CD14-positive monocyte (primary cell): ENCODE measurements around the gene CTDSPL. TPM values are rescaled to one million over a fixed set of nuclear protein-coding genes. Genes with fewer than 3 reads are reported as not detected.

Experiments
- DNase-seq, 3 donors: peaks; one replicate each; pipeline ENCODE4 v3.0.0-alpha.2; 2011 to 2022
- H2AFZ ChIP-seq: 2 replicates; pipeline ENCODE4 v1.6.0; 2012; ENCODE audit warnings: mild to moderate bottlenecking, low read depth, low read length, inconsistent platforms; ENCODE audit not compliant: insufficient read depth, poor library complexity, severe bottlenecking
- H3K27ac ChIP-seq, 2 donors: 1 replicate in 1 of 2; 2 replicates in 1 of 2; pipeline ENCODE4 v1.5.1; 2012 to 2013; ENCODE audit warnings: low read length in 2 of 2, control low read depth in 1 of 2, inconsistent platforms in 1 of 2, low read depth in 1 of 2, mild to moderate bottlenecking in 1 of 2
- H3K27me3 ChIP-seq, 2 donors: one replicate each; pipeline versions ENCODE4 v1.6.0 to v1.6.1; 2011 to 2013; ENCODE audit warnings: low read length in 2 of 2; ENCODE audit not compliant: control insufficient read depth in 2 of 2, insufficient read depth in 2 of 2
- H3K36me3 ChIP-seq, 2 donors: replicated peaks in 1 of 2; 1 replicate in 1 of 2; 2 replicates in 1 of 2; pipeline versions ENCODE4 v1.5.1 to v1.6.1; 2012 to 2013; ENCODE audit warnings: low read length in 2 of 2, control low read depth in 1 of 2, inconsistent platforms in 1 of 2, mild to moderate bottlenecking in 1 of 2; ENCODE audit not compliant: insufficient read depth in 2 of 2, control insufficient read depth in 1 of 2
- H3K4me1 ChIP-seq, 2 donors: 1 replicate in 1 of 2; 2 replicates in 1 of 2; pipeline versions ENCODE4 v1.5.1 to v1.6.1; 2012 to 2013; ENCODE audit warnings: low read length in 2 of 2, control low read depth in 1 of 2, inconsistent platforms in 1 of 2, mild to moderate bottlenecking in 1 of 2, moderate library complexity in 1 of 2; ENCODE audit not compliant: insufficient read depth in 2 of 2, control insufficient read depth in 1 of 2
- H3K4me2 ChIP-seq: replicated peaks from 2 replicates; pipeline ENCODE3; 2012; ENCODE audit warnings: low read length, moderate library complexity, mild to moderate bottlenecking; ENCODE audit not compliant: poor library complexity, severe bottlenecking; ENCODE audit errors: extremely low read depth
- H3K4me3 ChIP-seq, 3 experiments: fragments of 200-600 bp in 1 of 3; sonication (generic) in 1 of 3; replicated peaks in 1 of 3; 1 replicate in 2 of 3; 2 replicates in 1 of 3; pipeline ENCODE4 v1.5.1; 2011 to 2013; ENCODE audit warnings: low read length in 3 of 3, mild to moderate bottlenecking in 3 of 3, control low read depth in 2 of 3, low read depth in 2 of 3, inconsistent platforms in 1 of 3, moderate library complexity in 1 of 3
- H3K79me2 ChIP-seq: 2 replicates; pipeline ENCODE4 v1.6.0; 2012; ENCODE audit warnings: mild to moderate bottlenecking, control low read depth, inconsistent platforms, low read length, moderate library complexity; ENCODE audit not compliant: insufficient read depth
- H3K9ac ChIP-seq: 2 replicates; pipeline ENCODE4 v1.6.0; 2017; ENCODE audit warnings: low read length, mild to moderate bottlenecking; ENCODE audit not compliant: insufficient read depth, poor library complexity, severe bottlenecking
- H3K9me3 ChIP-seq, 2 donors: replicated peaks in 1 of 2; 1 replicate in 1 of 2; 2 replicates in 1 of 2; pipeline versions ENCODE4 v1.5.1 to v1.6.1; 2012 to 2013; ENCODE audit warnings: low read length in 2 of 2, control low read depth in 1 of 2; ENCODE audit not compliant: control insufficient read depth in 1 of 2, insufficient read depth in 1 of 2
- H4K20me1 ChIP-seq: 2 replicates; pipeline ENCODE4 v1.6.0; 2012; ENCODE audit warnings: mild to moderate bottlenecking, low read length, control low read depth, moderate library complexity; ENCODE audit not compliant: insufficient read depth
- H3K27ac Mint-ChIP-seq, 7 donors: one replicate each; pipeline ENCODE4 v1.8.0; 2020; ENCODE audit warnings: mild to moderate bottlenecking in 7 of 7, mixed read lengths in 7 of 7, moderate library complexity in 6 of 7, inconsistent platforms in 2 of 7
- H3K27me3 Mint-ChIP-seq, 3 donors: one replicate each; pipeline ENCODE4 v1.8.0; 2021 to 2022; ENCODE audit warnings: low read depth in 3 of 3, mild to moderate bottlenecking in 3 of 3, mixed read lengths in 3 of 3, moderate library complexity in 3 of 3, inconsistent platforms in 1 of 3
- H3K36me3 Mint-ChIP-seq, 2 donors: one replicate each; pipeline ENCODE4 v1.8.0; 2020; ENCODE audit warnings: mixed read lengths in 2 of 2, inconsistent platforms in 1 of 2, mild to moderate bottlenecking in 1 of 2
- H3K4me1 Mint-ChIP-seq: one replicate; pipeline ENCODE4 v1.8.0; 2020; ENCODE audit warnings: mild to moderate bottlenecking, mixed read lengths
- H3K4me3 Mint-ChIP-seq, 2 donors: one replicate each; pipeline ENCODE4 v1.8.0; 2020; ENCODE audit warnings: mild to moderate bottlenecking in 2 of 2, mixed read lengths in 2 of 2, moderate library complexity in 1 of 2
- H3K9me3 Mint-ChIP-seq, 7 donors: one replicate each; pipeline ENCODE4 v1.8.0; 2020 to 2022; ENCODE audit warnings: mixed read lengths in 7 of 7, mild to moderate bottlenecking in 6 of 7, moderate library complexity in 6 of 7, inconsistent platforms in 2 of 7
- WGBS: methylation state at CpG from one replicate; pipeline ENCODE4 v1.1.5; 2013; ENCODE audit warnings: missing lambda C conversion rate; ENCODE audit not compliant: insufficient coverage; 5-methylcytosine and 5-hydroxymethylcytosine counted together
- intact Hi-C, 2 donors: fragments of 100-400 bp; cut with micrococcal nuclease; formaldehyde crosslinking; loops; one replicate each; pipeline versions ENCODE4 v1.15.0 to v1.15.1; 2023
- polyA plus RNA-seq, 3 donors: library from polyadenylated mRNA; depleted of rRNA in 1 of 3; unstranded in 2 of 3; stranded (reverse) in 1 of 3; fragments of 300-500 nt in 2 of 3; fragments of >200 nt in 1 of 3; fragmentation: Illumina TruSeq in 2 of 3; gene quantifications; 1 replicate in 2 of 3; 2 replicates in 1 of 3; pipeline ENCODE4 v1.2.3, GENCODE V29; 2012 to 2021
- TF ChIP-seq, protein P1 (sequence below): fragments of 200-600 bp; IDR thresholded peaks from one replicate; pipeline ENCODE4 v1.8.0; 2022; ENCODE audit warnings: antibody characterized with exemption, mild to moderate bottlenecking

CTDSPL gene
- polyA plus RNA-seq, 3 donors, result 0.15 to 0.69 (median 0.33) TPM

DNA sequence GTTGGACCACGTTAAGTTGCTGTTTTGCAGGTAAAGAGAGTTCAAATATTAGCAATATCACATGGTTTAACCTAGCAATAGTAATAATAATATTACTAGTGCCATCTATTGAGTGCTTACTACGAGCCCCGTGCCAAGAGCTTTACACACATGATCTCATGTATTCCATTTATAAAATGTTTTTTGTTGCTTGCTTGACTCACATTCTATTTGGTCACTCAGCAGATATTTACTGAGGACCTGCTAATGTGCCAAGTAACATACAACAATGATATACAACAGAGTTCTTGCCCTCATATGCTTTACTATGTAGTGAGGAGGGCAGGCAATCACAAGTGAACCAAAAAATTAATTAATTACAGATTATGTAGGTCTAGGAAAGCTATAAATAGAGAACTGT, 36.7 kb downstream of the CTDSPL start:
- Mint-ChIP-seq H3K4me3 (no peak overlapping the region), H3K27ac (no peak overlapping the region), H3K4me1 (peaks cover 18% of the 10 kb centered on the region), H3K9me3 (no peaks in the 10 kb centered on the region), H3K36me3 (no peaks in the 10 kb centered on the region), H3K27me3 (no peaks in the 10 kb centered on the region)
- H3K4me3 ChIP-seq, result no peak overlapping the region
- no peaks in the 10 kb centered on the region for H3K27me3 ChIP-seq
- H3K9me3 ChIP-seq, result no peaks in the 10 kb centered on the region
- WGBS, result no CpG with 5 or more reads among the region's 3 CpGs
- H3K27ac ChIP-seq, result no peak overlapping the region
- no peak overlapping the region for H3K9ac ChIP-seq
- TF ChIP-seq, protein P1, sequence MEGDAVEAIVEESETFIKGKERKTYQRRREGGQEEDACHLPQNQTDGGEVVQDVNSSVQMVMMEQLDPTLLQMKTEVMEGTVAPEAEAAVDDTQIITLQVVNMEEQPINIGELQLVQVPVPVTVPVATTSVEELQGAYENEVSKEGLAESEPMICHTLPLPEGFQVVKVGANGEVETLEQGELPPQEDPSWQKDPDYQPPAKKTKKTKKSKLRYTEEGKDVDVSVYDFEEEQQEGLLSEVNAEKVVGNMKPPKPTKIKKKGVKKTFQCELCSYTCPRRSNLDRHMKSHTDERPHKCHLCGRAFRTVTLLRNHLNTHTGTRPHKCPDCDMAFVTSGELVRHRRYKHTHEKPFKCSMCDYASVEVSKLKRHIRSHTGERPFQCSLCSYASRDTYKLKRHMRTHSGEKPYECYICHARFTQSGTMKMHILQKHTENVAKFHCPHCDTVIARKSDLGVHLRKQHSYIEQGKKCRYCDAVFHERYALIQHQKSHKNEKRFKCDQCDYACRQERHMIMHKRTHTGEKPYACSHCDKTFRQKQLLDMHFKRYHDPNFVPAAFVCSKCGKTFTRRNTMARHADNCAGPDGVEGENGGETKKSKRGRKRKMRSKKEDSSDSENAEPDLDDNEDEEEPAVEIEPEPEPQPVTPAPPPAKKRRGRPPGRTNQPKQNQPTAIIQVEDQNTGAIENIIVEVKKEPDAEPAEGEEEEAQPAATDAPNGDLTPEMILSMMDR, result no peak
- intact Hi-C loops, result no loop called here
- no peaks in the 10 kb centered on the region for H3K4me1 ChIP-seq
- H4K20me1 ChIP-seq, result no peaks in the 10 kb centered on the region
- no peak for DNase-seq
- H2AFZ ChIP-seq, result no peak overlapping the region
- H3K4me2 ChIP-seq, result no peak overlapping the region
- no peaks in the 10 kb centered on the region for H3K36me3 ChIP-seq
- no peaks in the 10 kb centered on the region for H3K79me2 ChIP-seq

DNA sequence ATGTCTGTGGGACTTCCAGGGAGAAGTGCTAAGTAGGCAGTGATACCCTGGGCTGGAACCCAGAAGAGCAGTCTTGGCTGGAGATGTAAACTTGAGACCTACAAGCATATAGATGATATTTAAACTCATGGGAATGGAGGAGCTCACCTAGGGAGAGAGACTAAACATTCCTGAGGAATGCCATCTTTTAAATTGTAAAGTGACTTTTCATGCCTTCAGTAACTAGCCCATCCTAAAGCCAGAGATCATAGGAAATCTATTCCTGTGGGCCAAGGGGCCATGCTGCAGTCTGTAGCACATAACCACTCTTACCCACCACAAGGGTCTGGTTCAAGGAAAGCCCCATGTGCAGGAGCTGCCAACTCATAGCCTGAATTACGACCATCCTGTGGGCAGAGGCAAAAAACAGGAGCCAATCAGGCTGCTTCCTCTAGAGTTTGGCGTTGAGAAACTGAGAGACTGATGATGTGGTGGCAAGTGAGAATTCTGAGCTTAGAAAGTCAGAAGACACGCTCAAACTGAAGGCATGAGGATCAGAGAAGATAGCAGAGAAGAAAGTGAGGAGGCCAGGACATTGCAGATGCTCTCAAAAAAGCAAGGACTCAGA, 37.5 kb downstream of the CTDSPL start:
- DNase-seq, result no peak
- no peak overlapping the region for H3K4me3 ChIP-seq
- TF ChIP-seq, protein P1, result no peak
- H3K79me2 ChIP-seq, result no peaks in the 10 kb centered on the region
- 27% methylated on average over 2 of the region's 3 CpGs for WGBS
- H3K36me3 ChIP-seq, result no peaks in the 10 kb centered on the region
- Mint-ChIP-seq H3K4me1 (peaks cover 18% of the 10 kb centered on the region), H3K4me3 (no peak overlapping the region), H3K27me3 (no peaks in the 10 kb centered on the region), H3K9me3 (no peaks in the 10 kb centered on the region), H3K27ac (no peak overlapping the region), H3K36me3 (no peaks in the 10 kb centered on the region)
- intact Hi-C loops, result no loop called here
- no peak overlapping the region for H3K27ac ChIP-seq
- H3K4me1 ChIP-seq, result no peaks in the 10 kb centered on the region
- no peak overlapping the region for H3K4me2 ChIP-seq
- H3K9ac ChIP-seq, result no peak overlapping the region
- H3K27me3 ChIP-seq, result no peaks in the 10 kb centered on the region
- H4K20me1 ChIP-seq, result no peaks in the 10 kb centered on the region
- no peak overlapping the region for H2AFZ ChIP-seq
- no peaks in the 10 kb centered on the region for H3K9me3 ChIP-seq
